WTC11 (cell line): ENCODE data around the gene PODN. TPM values are rescaled to one million over a fixed set of nuclear protein-coding genes. Genes with fewer than 3 reads are reported as not detected.

Experiments
- ATAC-seq: fragments of 200-7000 bp; cut with Tn5 transposase; 2 replicates; pipeline ENCODE4 v1.10.0; 2021; ENCODE audit warnings: mild to moderate bottlenecking, moderate library complexity
- CTCF ChIA-PET: fragments of 300-600 bp; sonication (Branson Sonifier 250); formaldehyde crosslinking; loops from one replicate; lab custom pipeline; 2021; ENCODE audit warnings: antibody characterized with exemption; lab: Charles Lee
- POLR2A ChIA-PET: fragments of 350-600 bp; sonication (Branson Sonifier 250); formaldehyde crosslinking; loops from one replicate; lab custom pipeline; 2021; ENCODE audit warnings: antibody characterized with exemption; lab: Charles Lee
- DNase-seq: peaks from one replicate; pipeline ENCODE4 v3.0.0; 2021; ENCODE audit warnings: low spot score
- H3K27ac Mint-ChIP-seq: 2 replicates; pipeline ENCODE4 v1.8.0; 2021; ENCODE audit warnings: mixed read lengths
- H3K27me3 Mint-ChIP-seq: 2 replicates; pipeline ENCODE4 v1.8.0; 2021; ENCODE audit warnings: low read depth, mild to moderate bottlenecking, moderate library complexity, mixed read lengths
- H3K36me3 Mint-ChIP-seq: 2 replicates; pipeline ENCODE4 v1.8.0; 2021; ENCODE audit warnings: mixed read lengths
- H3K4me1 Mint-ChIP-seq: 2 replicates; pipeline ENCODE4 v1.8.0; 2022; ENCODE audit warnings: mixed read lengths
- H3K4me3 Mint-ChIP-seq: 2 replicates; pipeline ENCODE4 v1.8.0; 2021; ENCODE audit warnings: mild to moderate bottlenecking, moderate library complexity, mixed read lengths
- H3K9me3 Mint-ChIP-seq: 2 replicates; pipeline ENCODE4 v1.8.0; 2021; ENCODE audit warnings: mixed read lengths
- CREB1 ChIP-seq: sonication (generic); formaldehyde crosslinking; IDR thresholded peaks from 2 replicates; pipeline ENCODE4 v1.8.0; 2023; ENCODE audit warnings: mild to moderate bottlenecking, missing genetic modification reagents
- CREM ChIP-seq: sonication (generic); formaldehyde crosslinking; IDR thresholded peaks from 2 replicates; pipeline ENCODE4 v1.8.1; 2022; ENCODE audit warnings: mild to moderate bottlenecking, missing genetic modification reagents, moderate library complexity
- EMX1 ChIP-seq: fragments of 250-450 bp; sonication (Bioruptor Pico); IDR thresholded peaks from 2 replicates; pipeline ENCODE4 v1.8.0; 2021; ENCODE audit warnings: mild to moderate bottlenecking
- ETV6 ChIP-seq: sonication (generic); formaldehyde crosslinking; IDR thresholded peaks from 2 replicates; pipeline ENCODE4 v1.8.1; 2022; ENCODE audit warnings: mild to moderate bottlenecking, missing genetic modification reagents
- GRHL2 ChIP-seq: fragments of 250-450 bp; sonication (Bioruptor Pico); IDR thresholded peaks from 2 replicates; pipeline ENCODE4 v1.8.0; 2022; ENCODE audit warnings: mild to moderate bottlenecking, moderate library complexity; ENCODE audit not compliant: insufficient replicate concordance, severe bottlenecking
- HMGA2 ChIP-seq: fragments of 250-450 bp; sonication (Bioruptor Pico); IDR thresholded peaks from 2 replicates; pipeline ENCODE4 v1.4.0; 2021; ENCODE audit warnings: mild to moderate bottlenecking, moderate library complexity
- NFE2L1 ChIP-seq: sonication (generic); formaldehyde crosslinking; IDR thresholded peaks from 2 replicates; pipeline ENCODE4 v1.8.1; 2023; ENCODE audit warnings: missing genetic modification reagents
- NFYB ChIP-seq: sonication (generic); formaldehyde crosslinking; conservative IDR thresholded peaks from 2 replicates; pipeline ENCODE4 v1.8.0; 2022; ENCODE audit warnings: low read depth, missing genetic modification reagents
- NR2C2 ChIP-seq: sonication (generic); formaldehyde crosslinking; IDR thresholded peaks from 2 replicates; pipeline ENCODE4 v1.8.0; 2022; ENCODE audit warnings: mild to moderate bottlenecking, missing genetic modification reagents
- SOX15 ChIP-seq: fragments of 250-450 bp; sonication (Bioruptor Pico); IDR thresholded peaks from 2 replicates; pipeline ENCODE4 v1.9.0; 2021; ENCODE audit warnings: mild to moderate bottlenecking
- TEAD4 ChIP-seq: sonication (generic); formaldehyde crosslinking; IDR thresholded peaks from 2 replicates; pipeline ENCODE4 v1.8.0; 2022; ENCODE audit warnings: mild to moderate bottlenecking, missing genetic modification reagents
- ZNF219 ChIP-seq: sonication (generic); formaldehyde crosslinking; IDR thresholded peaks from 2 replicates; pipeline ENCODE4 v1.8.0; 2023; ENCODE audit warnings: missing genetic modification reagents, mild to moderate bottlenecking, borderline replicate concordance
- total RNA-seq: library from RNA; stranded (reverse); gene quantifications from 3 replicates; pipeline ENCODE4 v1.2.3, GENCODE V29; 2021
- TF ChIP-seq, protein P1 (sequence below): sonication (generic); formaldehyde crosslinking; conservative IDR thresholded peaks from 2 replicates; pipeline ENCODE4 v1.8.1; 2023; ENCODE audit warnings: mild to moderate bottlenecking, low read depth, missing genetic modification reagents, moderate library complexity
- TF ChIP-seq, protein P2 (sequence below): sonication (generic); formaldehyde crosslinking; IDR thresholded peaks from 2 replicates; pipeline ENCODE4 v1.8.0; 2022; ENCODE audit warnings: mild to moderate bottlenecking, missing genetic modification reagents
- TF ChIP-seq, protein P3 (sequence below): sonication (generic); formaldehyde crosslinking; IDR thresholded peaks from 2 replicates; pipeline ENCODE4 v1.8.1; 2023; ENCODE audit warnings: mild to moderate bottlenecking, missing genetic modification reagents, moderate library complexity
- TF ChIP-seq, protein P4 (sequence below): sonication (generic); formaldehyde crosslinking; IDR thresholded peaks from 2 replicates; pipeline ENCODE4 v1.8.1; 2022; ENCODE audit warnings: low read depth, missing genetic modification reagents, borderline replicate concordance
- TF ChIP-seq, protein P5 (sequence below): sonication (generic); formaldehyde crosslinking; IDR thresholded peaks from 2 replicates; pipeline ENCODE4 v1.8.0; 2022; ENCODE audit warnings: mild to moderate bottlenecking, missing genetic modification reagents
- TF ChIP-seq, protein P6 (sequence below): sonication (generic); formaldehyde crosslinking; IDR thresholded peaks from 2 replicates; pipeline ENCODE4 v1.8.0; 2022; ENCODE audit warnings: mild to moderate bottlenecking, missing genetic modification reagents
- TF ChIP-seq, protein P7 (sequence below): sonication (generic); formaldehyde crosslinking; IDR thresholded peaks from 2 replicates; pipeline ENCODE4 v1.8.1; 2023; ENCODE audit warnings: mild to moderate bottlenecking, missing genetic modification reagents, moderate library complexity
- TF ChIP-seq, protein P8 (sequence below): sonication (generic); formaldehyde crosslinking; IDR thresholded peaks from 2 replicates; pipeline ENCODE4 v1.8.1; 2023; ENCODE audit warnings: mild to moderate bottlenecking, missing genetic modification reagents

Gene PODN
- total RNA-seq, 1 experiment from 2014 or later, result 0.48 TPM

DNA sequence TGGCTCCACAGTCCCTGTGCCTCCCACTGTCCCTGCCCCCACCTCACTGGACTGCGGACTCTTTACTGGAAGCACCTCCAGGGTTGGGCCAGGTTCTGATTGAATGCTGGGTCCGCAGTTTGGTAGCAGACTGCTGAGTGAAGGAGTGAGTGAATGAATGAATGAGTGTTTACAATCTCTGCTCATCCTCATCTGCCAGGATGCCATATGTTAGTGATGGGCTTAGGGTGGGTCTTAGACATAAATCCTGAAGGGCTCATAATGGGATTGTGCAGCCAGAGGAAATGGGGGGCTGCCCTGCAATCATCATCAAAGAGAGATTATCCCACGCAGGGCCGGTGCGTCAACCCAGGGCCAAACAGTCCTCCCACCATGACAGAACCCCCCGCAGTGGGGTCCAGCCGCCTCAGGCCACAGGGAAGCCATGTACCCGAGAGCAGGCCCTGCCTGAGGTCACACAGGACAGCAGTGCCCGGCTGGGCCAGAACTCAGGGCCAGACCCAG is 54.3 kb downstream of the PODN start (continued):
- TF ChIP-seq, protein P1, sequence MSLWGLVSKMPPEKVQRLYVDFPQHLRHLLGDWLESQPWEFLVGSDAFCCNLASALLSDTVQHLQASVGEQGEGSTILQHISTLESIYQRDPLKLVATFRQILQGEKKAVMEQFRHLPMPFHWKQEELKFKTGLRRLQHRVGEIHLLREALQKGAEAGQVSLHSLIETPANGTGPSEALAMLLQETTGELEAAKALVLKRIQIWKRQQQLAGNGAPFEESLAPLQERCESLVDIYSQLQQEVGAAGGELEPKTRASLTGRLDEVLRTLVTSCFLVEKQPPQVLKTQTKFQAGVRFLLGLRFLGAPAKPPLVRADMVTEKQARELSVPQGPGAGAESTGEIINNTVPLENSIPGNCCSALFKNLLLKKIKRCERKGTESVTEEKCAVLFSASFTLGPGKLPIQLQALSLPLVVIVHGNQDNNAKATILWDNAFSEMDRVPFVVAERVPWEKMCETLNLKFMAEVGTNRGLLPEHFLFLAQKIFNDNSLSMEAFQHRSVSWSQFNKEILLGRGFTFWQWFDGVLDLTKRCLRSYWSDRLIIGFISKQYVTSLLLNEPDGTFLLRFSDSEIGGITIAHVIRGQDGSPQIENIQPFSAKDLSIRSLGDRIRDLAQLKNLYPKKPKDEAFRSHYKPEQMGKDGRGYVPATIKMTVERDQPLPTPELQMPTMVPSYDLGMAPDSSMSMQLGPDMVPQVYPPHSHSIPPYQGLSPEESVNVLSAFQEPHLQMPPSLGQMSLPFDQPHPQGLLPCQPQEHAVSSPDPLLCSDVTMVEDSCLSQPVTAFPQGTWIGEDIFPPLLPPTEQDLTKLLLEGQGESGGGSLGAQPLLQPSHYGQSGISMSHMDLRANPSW (CRISPR knock-in tag), result no peak
- no peak for TF ChIP-seq CREB1 (CRISPR knock-in tag)
- TF ChIP-seq, protein P2, sequence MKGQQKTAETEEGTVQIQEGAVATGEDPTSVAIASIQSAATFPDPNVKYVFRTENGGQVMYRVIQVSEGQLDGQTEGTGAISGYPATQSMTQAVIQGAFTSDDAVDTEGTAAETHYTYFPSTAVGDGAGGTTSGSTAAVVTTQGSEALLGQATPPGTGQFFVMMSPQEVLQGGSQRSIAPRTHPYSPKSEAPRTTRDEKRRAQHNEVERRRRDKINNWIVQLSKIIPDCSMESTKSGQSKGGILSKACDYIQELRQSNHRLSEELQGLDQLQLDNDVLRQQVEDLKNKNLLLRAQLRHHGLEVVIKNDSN (CRISPR knock-in tag), result no peak

DNA sequence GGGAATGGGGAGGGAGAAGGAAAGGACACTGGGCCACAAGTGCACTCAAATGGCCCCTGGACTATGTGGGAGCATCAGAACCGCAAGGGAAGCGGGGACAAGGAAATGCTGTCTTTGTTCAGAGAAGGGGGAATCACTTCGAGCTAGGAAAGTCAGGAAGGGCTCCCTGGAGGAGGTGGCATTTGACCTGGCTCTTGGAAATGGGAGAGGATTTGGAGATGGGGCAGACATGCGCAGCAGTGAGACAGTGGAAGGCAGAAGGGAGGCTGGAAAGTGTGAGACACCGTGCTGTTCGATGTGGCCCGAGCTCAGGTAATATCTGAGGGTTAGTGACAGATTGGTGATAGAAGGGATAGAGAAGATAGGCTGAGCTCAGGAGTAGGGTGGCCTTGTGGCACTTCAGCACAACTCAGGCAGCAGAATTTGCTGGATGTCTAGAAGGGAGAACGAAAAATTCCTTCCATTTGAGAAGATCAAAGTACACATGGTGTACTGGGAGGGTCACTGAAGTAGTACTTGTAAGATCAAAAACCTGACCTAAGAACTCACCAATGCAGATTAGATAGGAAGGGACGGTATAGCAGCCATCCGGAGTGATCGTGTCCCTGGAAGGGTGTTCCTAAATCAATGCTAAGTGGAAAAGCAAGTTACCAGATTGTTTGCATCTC is 55.1 kb downstream of the PODN start:
- no peak for TF ChIP-seq ZNF219 (CRISPR knock-in tag)
- TF ChIP-seq EMX1 (CRISPR knock-in tag), result no peak
- no peak for DNase-seq
- Mint-ChIP-seq H3K36me3 (no peaks in the 10 kb centered on the region), H3K27ac (no peak overlapping the region), H3K4me1 (peaks cover 32% of the 10 kb centered on the region), H3K9me3 (peaks cover 6% of the 10 kb centered on the region), H3K27me3 (no peaks in the 10 kb centered on the region; the same call in none of the 2 replicates), H3K4me3 (no peak overlapping the region)
- no peak for ATAC-seq
- ChIA-PET CTCF (no interaction called here), POLR2A (no interaction called here)

DNA sequence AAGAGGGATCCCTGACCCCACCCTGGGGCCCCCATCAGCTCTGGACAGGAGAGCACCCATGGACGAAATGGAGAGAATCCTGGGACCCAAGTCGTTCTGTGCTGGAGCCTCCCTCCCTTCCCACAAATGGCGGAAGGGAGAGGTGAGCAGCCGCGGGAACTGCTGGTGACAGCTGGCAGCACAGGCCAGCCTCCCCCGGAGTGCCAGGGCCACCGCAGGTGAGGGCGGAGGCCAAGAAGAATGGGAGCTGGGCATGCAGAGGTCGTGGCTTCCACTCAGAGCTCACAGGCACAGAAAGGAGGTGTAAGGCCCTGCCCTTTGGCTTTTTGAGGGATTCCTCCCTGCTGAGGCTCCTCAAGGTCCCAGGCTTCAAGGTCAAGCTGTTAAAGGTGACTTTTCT is 55.8 kb downstream of the PODN start:
- ATAC-seq (no peak), DNase-seq (no peak)
- Mint-ChIP-seq H3K4me3 (no peak overlapping the region), H3K4me1 (peaks cover 32% of the 10 kb centered on the region), H3K27me3 (no peaks in the 10 kb centered on the region; the same call in none of the 2 replicates), H3K36me3 (no peaks in the 10 kb centered on the region), H3K9me3 (no peaks in the 10 kb centered on the region), H3K27ac (no peak overlapping the region)
- ChIA-PET POLR2A (no interaction called here), CTCF (interaction anchor here (0.6 kb wide), 1 partner anchor 11 kb away, joined by 3 read pairs; no protein-coding TSS in a partner anchor)
- TF ChIP-seq HMGA2 (CRISPR knock-in tag) (no peak), NFE2L1 (no peak), NR2C2 (CRISPR knock-in tag) (no peak), ZNF219 (CRISPR knock-in tag) (no peak), TEAD4 (CRISPR knock-in tag) (no peak), SOX15 (no peak), NFYB (no peak), GRHL2 (CRISPR knock-in tag) (no peak), CREM (CRISPR knock-in tag) (no peak), ETV6 (CRISPR knock-in tag) (no peak)
- TF ChIP-seq, protein P3, sequence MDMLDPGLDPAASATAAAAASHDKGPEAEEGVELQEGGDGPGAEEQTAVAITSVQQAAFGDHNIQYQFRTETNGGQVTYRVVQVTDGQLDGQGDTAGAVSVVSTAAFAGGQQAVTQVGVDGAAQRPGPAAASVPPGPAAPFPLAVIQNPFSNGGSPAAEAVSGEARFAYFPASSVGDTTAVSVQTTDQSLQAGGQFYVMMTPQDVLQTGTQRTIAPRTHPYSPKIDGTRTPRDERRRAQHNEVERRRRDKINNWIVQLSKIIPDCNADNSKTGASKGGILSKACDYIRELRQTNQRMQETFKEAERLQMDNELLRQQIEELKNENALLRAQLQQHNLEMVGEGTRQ (CRISPR knock-in tag), result no peak
- TF ChIP-seq, protein P4, sequence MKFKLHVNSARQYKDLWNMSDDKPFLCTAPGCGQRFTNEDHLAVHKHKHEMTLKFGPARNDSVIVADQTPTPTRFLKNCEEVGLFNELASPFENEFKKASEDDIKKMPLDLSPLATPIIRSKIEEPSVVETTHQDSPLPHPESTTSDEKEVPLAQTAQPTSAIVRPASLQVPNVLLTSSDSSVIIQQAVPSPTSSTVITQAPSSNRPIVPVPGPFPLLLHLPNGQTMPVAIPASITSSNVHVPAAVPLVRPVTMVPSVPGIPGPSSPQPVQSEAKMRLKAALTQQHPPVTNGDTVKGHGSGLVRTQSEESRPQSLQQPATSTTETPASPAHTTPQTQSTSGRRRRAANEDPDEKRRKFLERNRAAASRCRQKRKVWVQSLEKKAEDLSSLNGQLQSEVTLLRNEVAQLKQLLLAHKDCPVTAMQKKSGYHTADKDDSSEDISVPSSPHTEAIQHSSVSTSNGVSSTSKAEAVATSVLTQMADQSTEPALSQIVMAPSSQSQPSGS (CRISPR knock-in tag), result no peak
- TF ChIP-seq, protein P5, sequence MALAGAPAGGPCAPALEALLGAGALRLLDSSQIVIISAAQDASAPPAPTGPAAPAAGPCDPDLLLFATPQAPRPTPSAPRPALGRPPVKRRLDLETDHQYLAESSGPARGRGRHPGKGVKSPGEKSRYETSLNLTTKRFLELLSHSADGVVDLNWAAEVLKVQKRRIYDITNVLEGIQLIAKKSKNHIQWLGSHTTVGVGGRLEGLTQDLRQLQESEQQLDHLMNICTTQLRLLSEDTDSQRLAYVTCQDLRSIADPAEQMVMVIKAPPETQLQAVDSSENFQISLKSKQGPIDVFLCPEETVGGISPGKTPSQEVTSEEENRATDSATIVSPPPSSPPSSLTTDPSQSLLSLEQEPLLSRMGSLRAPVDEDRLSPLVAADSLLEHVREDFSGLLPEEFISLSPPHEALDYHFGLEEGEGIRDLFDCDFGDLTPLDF (CRISPR knock-in tag), result no peak
- TF ChIP-seq, protein P2 (CRISPR knock-in tag), result no peak
- TF ChIP-seq, protein P6, sequence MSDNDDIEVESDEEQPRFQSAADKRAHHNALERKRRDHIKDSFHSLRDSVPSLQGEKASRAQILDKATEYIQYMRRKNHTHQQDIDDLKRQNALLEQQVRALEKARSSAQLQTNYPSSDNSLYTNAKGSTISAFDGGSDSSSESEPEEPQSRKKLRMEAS (CRISPR knock-in tag), result no peak
- TF ChIP-seq, protein P7, sequence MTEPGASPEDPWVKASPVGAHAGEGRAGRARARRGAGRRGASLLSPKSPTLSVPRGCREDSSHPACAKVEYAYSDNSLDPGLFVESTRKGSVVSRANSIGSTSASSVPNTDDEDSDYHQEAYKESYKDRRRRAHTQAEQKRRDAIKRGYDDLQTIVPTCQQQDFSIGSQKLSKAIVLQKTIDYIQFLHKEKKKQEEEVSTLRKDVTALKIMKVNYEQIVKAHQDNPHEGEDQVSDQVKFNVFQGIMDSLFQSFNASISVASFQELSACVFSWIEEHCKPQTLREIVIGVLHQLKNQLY (CRISPR knock-in tag), result no peak
- TF ChIP-seq, protein P8, sequence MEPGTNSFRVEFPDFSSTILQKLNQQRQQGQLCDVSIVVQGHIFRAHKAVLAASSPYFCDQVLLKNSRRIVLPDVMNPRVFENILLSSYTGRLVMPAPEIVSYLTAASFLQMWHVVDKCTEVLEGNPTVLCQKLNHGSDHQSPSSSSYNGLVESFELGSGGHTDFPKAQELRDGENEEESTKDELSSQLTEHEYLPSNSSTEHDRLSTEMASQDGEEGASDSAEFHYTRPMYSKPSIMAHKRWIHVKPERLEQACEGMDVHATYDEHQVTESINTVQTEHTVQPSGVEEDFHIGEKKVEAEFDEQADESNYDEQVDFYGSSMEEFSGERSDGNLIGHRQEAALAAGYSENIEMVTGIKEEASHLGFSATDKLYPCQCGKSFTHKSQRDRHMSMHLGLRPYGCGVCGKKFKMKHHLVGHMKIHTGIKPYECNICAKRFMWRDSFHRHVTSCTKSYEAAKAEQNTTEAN (CRISPR knock-in tag), result no peak
